Ovary (tissue), 9 donors: ENCODE measurements around the gene PURB. TPM values are rescaled to one million over a fixed set of nuclear protein-coding genes. Genes with fewer than 3 reads are reported as not detected.
A peak's percentile ranks its signal among the peaks of the same experiment; 100 is the strongest.

Experiments used
- DNase-seq, 5 donors: peaks; one replicate each; pipeline ENCODE4 v3.0.0-alpha.2; 2019 to 2020
- H3K27ac ChIP-seq, 2 donors: fragments of 200-600 bp; one replicate each; pipeline versions ENCODE4 v1.5.1 to v1.8.0; 2019 to 2022
- H3K27me3 ChIP-seq: fragments of 200-600 bp; one replicate; pipeline ENCODE4 v1.8.0; 2022
- H3K36me3 ChIP-seq: fragments of 200-600 bp; sonication (generic); one replicate; pipeline ENCODE4 v1.5.1; 2019
- H3K4me1 ChIP-seq: one replicate; pipeline ENCODE4 v1.8.1; 2013; ENCODE audit warnings: mild to moderate bottlenecking, moderate library complexity; ENCODE audit not compliant: insufficient read depth
- H3K4me3 ChIP-seq: fragments of 200-600 bp; sonication (generic); one replicate; pipeline ENCODE4 v1.5.1; 2017
- H3K9me3 ChIP-seq, 2 donors: fragments of 200-600 bp in 1 of 2; sonication (generic) in 1 of 2; one replicate each; pipeline versions ENCODE4 v1.5.1 to v1.8.1; 2013 to 2019; ENCODE audit warnings: mild to moderate bottlenecking in 1 of 2, moderate library complexity in 1 of 2
- EP300 ChIP-seq: sonication (generic); formaldehyde crosslinking; IDR thresholded peaks from one replicate; pipeline ENCODE4 v1.6.1; 2017; ENCODE audit warnings: antibody characterized with exemption
- POLR2A ChIP-seq: fragments of 450-650 bp; IDR thresholded peaks from one replicate; pipeline ENCODE4 v1.6.1; 2017; ENCODE audit warnings: antibody characterized with exemption, mild to moderate bottlenecking, moderate library complexity
- WGBS, 3 donors: extraction: QIAGEN DNeasy Blood & Tissue Kit in 1 of 3; methylation state at CpG; one replicate each; pipeline versions ENCODE4 v1.1.5 to v1.1.7; 2013 to 2017; 5-methylcytosine and 5-hydroxymethylcytosine counted together
- intact Hi-C, 4 donors: fragments of 100-400 bp; cut with DNase I; formaldehyde crosslinking; loops; one replicate each; pipeline versions ENCODE4 v1.11.0 to v1.15.1; 2022 to 2023
- polyA plus RNA-seq, 2 donors: library from polyadenylated mRNA; stranded (reverse); fragments of 200-250 nt in 1 of 2; fragments of 350-450 nt in 1 of 2; fragmentation: Illumina TruSeq in 1 of 2; extraction: RNeasy Lipid Tissue Mini Kit (QIAGEN cat#74804) in 1 of 2; gene quantifications; one replicate each; pipeline ENCODE4 v1.2.3, GENCODE V29; 2013 to 2014
- total RNA-seq, 7 donors: library from RNA; depleted of rRNA in 2 of 7; stranded (reverse); fragments of >200 nt in 2 of 7; fragmentation: NEBNext Ultra II Directional in 3 of 7; extraction: Animal tissue kit (Norgen Biotek cat#: 25700) in 3 of 7; gene quantifications; one replicate each; pipeline versions ENCODE4 v1.1.0 to v1.2.4, GENCODE V29; 2016 to 2023
- TF ChIP-seq, protein P1 (sequence below), 3 donors: fragments of 450-650 bp in 2 of 3; fragments of 200-600 bp in 1 of 3; IDR thresholded peaks; one replicate each; pipeline versions ENCODE4 v1.5.1 to v1.8.0; 2016 to 2022; ENCODE audit warnings: antibody characterized with exemption in 3 of 3, mild to moderate bottlenecking in 1 of 3
- donor health status: DM: no; HTN: no; CAD: no; lungs with moderate emphysema.
- donor health status: DM: no; HTN: no; CAD: no.
- donor health status: Bipolar disorder and iron deficiency.
- donor health status: DM: yes; HTN: yes; CAD: no.
- donor health status: DM: no; HTN: no; CAD: no.
- donor health status: DM: yes; HTN: yes; CAD: no.

The PURB gene
- total and polyA plus RNA-seq, 9 donors, result 9.6 to 27.3 (median 23.8) TPM

DNA sequence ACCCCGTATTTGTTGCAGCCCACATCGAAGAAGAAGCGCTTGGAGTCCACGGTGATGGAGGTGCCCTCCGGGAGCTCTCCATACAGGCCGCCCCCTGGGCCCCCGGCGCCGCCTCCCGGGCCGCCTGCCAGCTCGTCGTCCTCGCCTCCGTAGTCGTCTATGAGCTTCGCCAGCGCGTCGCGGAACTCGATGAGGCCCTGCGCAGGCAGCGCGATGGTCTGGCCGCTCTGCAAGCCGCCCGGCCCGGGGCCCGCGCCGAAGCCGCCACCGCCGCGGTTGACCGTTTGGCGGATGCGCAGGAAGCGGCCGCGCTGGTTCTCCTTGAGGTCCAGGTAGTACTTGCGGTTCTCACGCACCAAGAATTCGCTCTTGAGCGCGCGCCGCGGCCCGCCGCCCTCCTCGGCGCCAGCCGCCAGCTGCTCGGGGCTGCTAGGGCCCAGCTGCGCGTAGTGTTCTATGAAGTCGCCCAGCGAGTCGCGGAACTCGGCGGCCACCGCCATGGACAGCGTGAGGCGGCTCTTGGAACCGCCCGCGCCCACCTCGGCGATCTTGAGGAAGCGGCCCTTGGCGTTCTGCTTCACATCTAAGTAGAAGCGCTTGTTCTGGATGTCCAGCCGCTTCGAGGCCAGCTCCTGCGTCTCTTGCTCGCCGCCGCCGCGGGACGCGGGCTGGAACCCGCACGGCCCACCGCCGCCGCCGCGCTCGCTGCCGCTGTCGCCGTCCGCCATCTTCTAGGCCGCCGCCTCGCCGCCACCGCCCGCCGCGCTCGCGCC is 523 bp downstream of the PURB start:
- TF ChIP-seq EP300 (no peak), POLR2A (no peak)
- TF ChIP-seq, protein P1, sequence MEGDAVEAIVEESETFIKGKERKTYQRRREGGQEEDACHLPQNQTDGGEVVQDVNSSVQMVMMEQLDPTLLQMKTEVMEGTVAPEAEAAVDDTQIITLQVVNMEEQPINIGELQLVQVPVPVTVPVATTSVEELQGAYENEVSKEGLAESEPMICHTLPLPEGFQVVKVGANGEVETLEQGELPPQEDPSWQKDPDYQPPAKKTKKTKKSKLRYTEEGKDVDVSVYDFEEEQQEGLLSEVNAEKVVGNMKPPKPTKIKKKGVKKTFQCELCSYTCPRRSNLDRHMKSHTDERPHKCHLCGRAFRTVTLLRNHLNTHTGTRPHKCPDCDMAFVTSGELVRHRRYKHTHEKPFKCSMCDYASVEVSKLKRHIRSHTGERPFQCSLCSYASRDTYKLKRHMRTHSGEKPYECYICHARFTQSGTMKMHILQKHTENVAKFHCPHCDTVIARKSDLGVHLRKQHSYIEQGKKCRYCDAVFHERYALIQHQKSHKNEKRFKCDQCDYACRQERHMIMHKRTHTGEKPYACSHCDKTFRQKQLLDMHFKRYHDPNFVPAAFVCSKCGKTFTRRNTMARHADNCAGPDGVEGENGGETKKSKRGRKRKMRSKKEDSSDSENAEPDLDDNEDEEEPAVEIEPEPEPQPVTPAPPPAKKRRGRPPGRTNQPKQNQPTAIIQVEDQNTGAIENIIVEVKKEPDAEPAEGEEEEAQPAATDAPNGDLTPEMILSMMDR (IDR thresholded peaks at IDR 0.05), result no peak
- intact Hi-C loops, result loop anchor here in 1 of 4 donors (10.0 kb wide), 2 partner anchors 100 to 230 kb away; partner anchors contain the start of gene TBRG4
- peak; percentile 30 to 74 (median 62) for DNase-seq

DNA sequence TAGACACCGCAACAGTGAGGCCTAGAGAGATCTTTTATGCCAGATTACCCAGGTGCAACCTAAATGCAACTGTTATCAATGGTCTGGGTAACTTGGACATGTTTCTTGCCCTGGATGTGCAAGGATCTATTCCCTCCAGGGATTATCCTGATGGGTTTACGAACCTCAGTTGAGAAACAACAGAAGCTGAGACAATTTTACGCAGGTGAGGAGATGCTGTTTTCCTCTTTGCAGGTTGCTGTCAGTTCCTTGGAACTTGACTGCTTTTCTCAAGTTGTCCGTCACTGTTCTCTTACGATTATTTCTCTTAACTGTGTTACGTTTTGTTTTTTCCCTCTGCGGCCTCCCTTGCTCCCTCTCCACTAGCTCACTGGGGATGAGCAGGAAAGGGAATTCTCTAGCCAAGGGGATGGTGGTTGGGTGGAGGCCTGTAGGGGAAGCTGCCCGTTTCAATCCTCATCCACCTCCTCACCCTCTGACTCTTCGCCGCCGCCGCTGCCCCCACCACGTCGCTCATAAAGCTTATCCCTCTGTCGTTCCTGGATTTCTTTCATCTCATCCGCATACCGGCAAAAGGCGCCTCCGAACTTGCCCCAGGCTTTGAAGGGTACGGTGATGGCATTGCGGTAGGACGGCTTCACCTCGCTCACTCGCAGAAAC is 1.2 kb downstream of the PURB start:
- intact Hi-C loops, result loop anchor here in 1 of 4 donors (10.0 kb wide), 2 partner anchors 101 to 231 kb away; partner anchors contain the start of gene TBRG4
- H3K36me3 ChIP-seq, result no peaks in the 10 kb centered on the region
- peak overlapping the region; percentile 51 to 88 for H3K27ac ChIP-seq
- H3K9me3 ChIP-seq, result no peaks in the 10 kb centered on the region
- no peak for DNase-seq
- TF ChIP-seq EP300 (no peak), POLR2A (no peak)
- TF ChIP-seq, protein P1 (IDR thresholded peaks at IDR 0.05), result no peak
- no peaks in the 10 kb centered on the region for H3K27me3 ChIP-seq
- H3K4me3 ChIP-seq, result peak overlapping the region; percentile 89
- H3K4me1 ChIP-seq, result peaks cover 14% of the 10 kb centered on the region
- 22 to 30% (median 27%) methylated on average over 24 of the region's 24 CpGs for WGBS, 3 donors

More for the DNA sequence above, 523 bp downstream of the PURB start:
- peak overlapping the region; percentile 51 to 88 for H3K27ac ChIP-seq
- 1 to 2% (median 1%) methylated on average over 56 to 107 of the region's 107 CpGs for WGBS, 3 donors
- H3K4me3 ChIP-seq, result peak overlapping the region; percentile 89
- H3K36me3 ChIP-seq, result no peaks in the 10 kb centered on the region
- no peaks in the 10 kb centered on the region for H3K27me3 ChIP-seq
- peaks cover 14% of the 10 kb centered on the region for H3K4me1 ChIP-seq
- H3K9me3 ChIP-seq, result no peaks in the 10 kb centered on the region

DNA sequence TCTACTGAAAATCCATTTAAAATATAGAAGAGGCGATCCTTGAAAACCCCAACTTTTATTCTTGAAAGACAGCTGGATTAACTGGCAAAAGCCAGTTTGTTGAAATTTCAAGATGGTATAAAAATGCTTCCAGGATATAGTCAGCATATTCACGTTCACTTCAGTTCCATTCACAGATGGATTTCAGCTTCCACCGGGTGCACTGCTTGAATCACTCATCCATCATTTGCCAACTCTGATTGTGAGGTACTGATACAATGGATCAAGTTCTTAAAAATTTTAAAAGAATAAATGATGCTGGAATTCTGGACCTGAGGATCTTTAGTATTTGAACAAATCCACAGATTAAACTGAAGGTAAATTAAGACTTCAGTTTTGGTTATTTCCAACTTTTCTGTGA is 2.4 kb downstream of the PURB start:
- intact Hi-C loops, result loop anchor here in 1 of 4 donors (10.0 kb wide), 2 partner anchors 102 to 232 kb away; partner anchors contain the start of gene TBRG4
- no peaks in the 10 kb centered on the region for H3K9me3 ChIP-seq
- H3K4me3 ChIP-seq, result no peak overlapping the region
- TF ChIP-seq EP300 (no peak), POLR2A (no peak)
- TF ChIP-seq, protein P1 (IDR thresholded peaks at IDR 0.05), result no peak
- no peak overlapping the region for H3K27ac ChIP-seq
- WGBS, 3 donors, result 74 to 75% (median 75%) methylated on average over 3 of the region's 3 CpGs
- DNase-seq, result no peak
- H3K36me3 ChIP-seq, result no peaks in the 10 kb centered on the region
- no peaks in the 10 kb centered on the region for H3K27me3 ChIP-seq
- H3K4me1 ChIP-seq, result peaks cover 14% of the 10 kb centered on the region

DNA sequence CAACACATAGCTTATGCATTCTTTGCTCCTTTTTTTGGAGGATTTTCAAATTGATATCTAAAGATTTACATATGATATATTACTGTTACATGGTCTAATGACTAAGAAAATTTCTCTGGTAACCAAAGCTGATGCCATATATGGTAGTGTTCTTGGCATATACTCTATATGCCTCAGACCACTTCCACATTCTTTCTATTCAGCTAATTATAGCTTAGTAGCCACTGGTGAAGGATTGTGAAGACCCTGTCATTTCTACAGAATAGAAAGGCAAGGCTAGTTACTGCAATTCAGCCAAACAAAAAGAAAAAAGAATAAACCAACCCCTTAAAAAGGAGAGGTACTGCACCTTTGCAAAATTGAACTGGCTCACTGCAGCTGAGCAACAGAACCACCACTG is 3.7 kb downstream of the PURB start:
- H3K27ac ChIP-seq, result no peak overlapping the region
- TF ChIP-seq, protein P1 (IDR thresholded peaks at IDR 0.05), result no peak
- TF ChIP-seq POLR2A (no peak), EP300 (no peak)
- no peak for DNase-seq
- H3K36me3 ChIP-seq, result no peaks in the 10 kb centered on the region
- peaks cover 14% of the 10 kb centered on the region for H3K4me1 ChIP-seq
- H3K27me3 ChIP-seq, result no peaks in the 10 kb centered on the region
- intact Hi-C loops, result loop anchor here in 1 of 4 donors (10.0 kb wide), 2 partner anchors 103 to 233 kb away; partner anchors contain the start of gene TBRG4
- H3K4me3 ChIP-seq, result peak overlapping the region; percentile 21
- H3K9me3 ChIP-seq, result no peaks in the 10 kb centered on the region
